Measurements from ENCODE around the gene SPATA2.

SPATA2 gene

GRCh38 chr20:49853640-49854039 is 61.7 kb downstream of the SPATA2 start:
- no peak for DNase-seq
